Measurements from ENCODE around the gene DLX4.

The DLX4 gene

DNA sequence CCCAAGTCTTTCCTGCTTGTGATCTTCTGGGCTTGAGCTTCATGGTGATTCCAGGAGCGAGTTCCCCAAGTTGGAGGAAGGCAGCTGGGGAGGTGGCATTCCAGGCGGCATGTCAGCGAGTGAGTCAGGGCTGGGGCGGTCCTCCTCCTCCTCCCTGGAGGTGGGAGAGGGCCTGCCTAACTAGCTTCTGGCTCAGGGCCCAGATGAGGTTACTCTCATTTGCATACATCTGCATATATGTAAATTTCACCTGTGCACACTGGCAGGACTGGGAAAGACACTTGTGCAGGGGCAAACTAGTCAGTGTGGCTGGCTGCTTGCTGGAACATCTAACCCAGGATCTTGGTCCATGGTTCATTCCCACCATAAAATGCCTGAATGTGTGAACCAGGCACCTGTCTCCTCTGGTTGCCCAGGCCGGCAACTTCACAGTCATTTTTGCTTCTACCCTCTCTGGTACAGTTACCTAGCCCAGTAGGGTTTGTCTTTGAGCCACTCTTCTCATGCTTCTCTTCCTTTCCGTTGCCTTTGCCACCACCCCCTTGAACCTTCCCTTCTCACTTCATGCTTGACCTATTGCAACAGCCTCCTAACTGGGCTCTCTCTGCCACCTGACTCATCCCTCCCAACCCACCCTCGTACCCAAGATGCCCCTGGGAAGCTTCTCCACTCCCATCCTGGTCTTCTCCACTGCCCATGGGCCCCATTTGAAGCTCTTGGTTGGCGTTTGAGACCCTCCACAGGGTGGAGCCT, 9.6 kb upstream of the DLX4 start:
- Histone ChIP-seq H3K27me3 (ENCODE audit: insufficient read depth, low read length, poor library complexity) (peaks cover 11% of the 10 kb centered on the region), H3K4me2 (ENCODE audit: insufficient read depth, low read length) (no peak overlapping the region), H3K4me3 (ENCODE audit: low read depth in 1 of 2, low read length in 2 of 2) (no peak overlapping the region), H2AFZ (ENCODE audit: low read depth, low read length) (no peak overlapping the region), H3K9me3 (ENCODE audit: insufficient read depth, low read length, severe bottlenecking) (no peaks in the 10 kb centered on the region), H3K4me1 (ENCODE audit: insufficient read depth, low read length) (no peaks in the 10 kb centered on the region), H3K79me2 (ENCODE audit: insufficient read depth, low read length) (no peaks in the 10 kb centered on the region), H3K36me3 (ENCODE audit: insufficient read depth, low read length) (no peaks in the 10 kb centered on the region), H3K9ac (ENCODE audit: low read depth, low read length) (no peak overlapping the region), H4K20me1 (ENCODE audit: insufficient read depth, low read length) (no peaks in the 10 kb centered on the region), H3K27ac (ENCODE audit: low read length) (no peak overlapping the region)
- TF ChIP-seq EZH2 (IDR thresholded peaks at IDR 0.05; ENCODE audit: borderline replicate concordance, low read depth, low read length, severe bottlenecking) = no peak
- TF ChIP-seq, protein P1, sequence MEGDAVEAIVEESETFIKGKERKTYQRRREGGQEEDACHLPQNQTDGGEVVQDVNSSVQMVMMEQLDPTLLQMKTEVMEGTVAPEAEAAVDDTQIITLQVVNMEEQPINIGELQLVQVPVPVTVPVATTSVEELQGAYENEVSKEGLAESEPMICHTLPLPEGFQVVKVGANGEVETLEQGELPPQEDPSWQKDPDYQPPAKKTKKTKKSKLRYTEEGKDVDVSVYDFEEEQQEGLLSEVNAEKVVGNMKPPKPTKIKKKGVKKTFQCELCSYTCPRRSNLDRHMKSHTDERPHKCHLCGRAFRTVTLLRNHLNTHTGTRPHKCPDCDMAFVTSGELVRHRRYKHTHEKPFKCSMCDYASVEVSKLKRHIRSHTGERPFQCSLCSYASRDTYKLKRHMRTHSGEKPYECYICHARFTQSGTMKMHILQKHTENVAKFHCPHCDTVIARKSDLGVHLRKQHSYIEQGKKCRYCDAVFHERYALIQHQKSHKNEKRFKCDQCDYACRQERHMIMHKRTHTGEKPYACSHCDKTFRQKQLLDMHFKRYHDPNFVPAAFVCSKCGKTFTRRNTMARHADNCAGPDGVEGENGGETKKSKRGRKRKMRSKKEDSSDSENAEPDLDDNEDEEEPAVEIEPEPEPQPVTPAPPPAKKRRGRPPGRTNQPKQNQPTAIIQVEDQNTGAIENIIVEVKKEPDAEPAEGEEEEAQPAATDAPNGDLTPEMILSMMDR (IDR thresholded peaks at IDR 0.05; ENCODE audit: borderline replicate concordance, extremely low read depth, low read length, poor library complexity, severe bottlenecking) = no peak
- ATAC-seq (ENCODE audit: insufficient read depth, low read depth) = no peak
- no peak for DNase-seq

DNA sequence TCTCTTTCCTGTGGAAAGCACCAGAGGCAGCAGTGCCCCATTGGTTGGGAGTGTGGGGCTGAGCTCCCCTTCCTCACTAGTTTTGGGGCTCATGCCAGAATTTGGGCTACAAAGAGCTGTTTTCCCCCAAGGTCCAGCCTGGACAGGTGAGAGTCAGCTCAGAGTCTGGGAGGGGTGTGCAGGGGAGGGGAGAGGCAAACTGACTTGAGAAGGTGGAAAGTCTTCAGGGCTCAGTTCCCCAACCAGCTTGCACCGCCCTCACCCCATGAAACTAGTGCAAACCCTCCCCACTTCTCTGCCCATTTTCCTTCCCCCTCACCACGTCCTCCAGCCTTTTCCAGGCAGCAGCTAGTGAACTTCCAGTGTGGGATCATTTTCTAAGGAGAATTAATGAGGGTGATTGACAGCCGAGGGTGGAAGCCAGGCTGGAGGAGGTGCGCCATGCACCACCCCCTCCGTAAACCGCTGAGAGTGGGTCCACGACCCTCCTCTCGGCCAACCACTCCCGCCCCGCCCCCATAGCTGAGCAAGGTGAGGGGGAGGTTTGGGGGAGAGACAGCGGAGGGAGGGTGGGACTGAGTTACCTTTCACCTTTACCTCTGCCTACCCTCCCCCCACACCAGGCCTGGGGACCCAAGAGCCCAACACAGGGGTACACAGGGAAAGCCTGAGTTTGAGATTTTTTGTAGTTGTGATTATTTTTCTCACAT, 6.2 kb upstream of the DLX4 start:
- Histone ChIP-seq H3K9ac (ENCODE audit: low read depth, low read length) (no peak overlapping the region), H4K20me1 (ENCODE audit: insufficient read depth, low read length) (no peaks in the 10 kb centered on the region), H3K4me3 (ENCODE audit: low read depth in 1 of 2, low read length in 2 of 2) (no peak overlapping the region), H3K4me1 (ENCODE audit: insufficient read depth, low read length) (no peaks in the 10 kb centered on the region), H3K36me3 (ENCODE audit: insufficient read depth, low read length) (no peaks in the 10 kb centered on the region), H3K9me3 (ENCODE audit: insufficient read depth, low read length, severe bottlenecking) (no peaks in the 10 kb centered on the region), H3K4me2 (ENCODE audit: insufficient read depth, low read length) (no peak overlapping the region), H2AFZ (ENCODE audit: low read depth, low read length) (no peak overlapping the region), H3K27me3 (ENCODE audit: insufficient read depth, low read length, poor library complexity) (peaks cover 6% of the 10 kb centered on the region), H3K27ac (ENCODE audit: low read length) (no peak overlapping the region), H3K79me2 (ENCODE audit: insufficient read depth, low read length) (no peaks in the 10 kb centered on the region)
- no peak for TF ChIP-seq EZH2 (IDR thresholded peaks at IDR 0.05; ENCODE audit: borderline replicate concordance, low read depth, low read length, severe bottlenecking)
- TF ChIP-seq, protein P1 (IDR thresholded peaks at IDR 0.05; ENCODE audit: borderline replicate concordance, extremely low read depth, low read length, poor library complexity, severe bottlenecking) = no peak
- DNase-seq (no peak), ATAC-seq (ENCODE audit: insufficient read depth, low read depth) (no peak)

DNA sequence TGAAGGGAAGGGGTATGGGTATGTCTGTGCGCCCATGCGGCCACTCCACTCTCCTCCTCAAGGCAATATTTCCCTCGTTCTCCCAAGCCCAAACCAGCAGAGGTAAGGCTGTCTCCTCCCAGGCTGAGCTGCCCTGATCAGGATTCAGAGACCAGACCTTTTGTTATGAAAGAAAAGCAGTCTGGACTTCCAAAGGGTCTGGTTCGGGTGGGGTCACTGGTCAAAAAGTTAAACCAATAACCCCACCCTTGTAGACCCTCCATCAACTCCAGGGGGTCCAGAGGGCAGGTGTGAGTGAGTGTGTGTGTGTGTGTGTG, 5.7 kb upstream of the DLX4 start:
- H3K79me2 ChIP-seq (ENCODE audit: insufficient read depth, low read length) = no peaks in the 10 kb centered on the region
- H3K27ac ChIP-seq (ENCODE audit: low read length) = no peak overlapping the region
- H3K9ac ChIP-seq (ENCODE audit: low read depth, low read length) = no peak overlapping the region
- no peaks in the 10 kb centered on the region for H3K4me1 ChIP-seq (ENCODE audit: insufficient read depth, low read length)
- no peak overlapping the region for H3K4me3 ChIP-seq (ENCODE audit: low read depth in 1 of 2, low read length in 2 of 2)
- H3K4me2 ChIP-seq (ENCODE audit: insufficient read depth, low read length) = no peak overlapping the region
- H3K36me3 ChIP-seq (ENCODE audit: insufficient read depth, low read length) = no peaks in the 10 kb centered on the region
- no peak overlapping the region for H2AFZ ChIP-seq (ENCODE audit: low read depth, low read length)
- H3K9me3 ChIP-seq (ENCODE audit: insufficient read depth, low read length, severe bottlenecking) = no peaks in the 10 kb centered on the region
- DNase-seq = no peak
- TF ChIP-seq, protein P1 (IDR thresholded peaks at IDR 0.05; ENCODE audit: borderline replicate concordance, extremely low read depth, low read length, poor library complexity, severe bottlenecking) = no peak
- no peak for TF ChIP-seq EZH2 (IDR thresholded peaks at IDR 0.05; ENCODE audit: borderline replicate concordance, low read depth, low read length, severe bottlenecking)
- ATAC-seq (ENCODE audit: insufficient read depth, low read depth) = no peak
- H4K20me1 ChIP-seq (ENCODE audit: insufficient read depth, low read length) = no peaks in the 10 kb centered on the region
- peaks cover 7% of the 10 kb centered on the region for H3K27me3 ChIP-seq (ENCODE audit: insufficient read depth, low read length, poor library complexity)
